ENCODE results near the gene URB1. TPM values are rescaled to one million over a fixed set of nuclear protein-coding genes. Genes with fewer than 3 reads are reported as not detected.
A peak's percentile ranks its signal among the peaks of the same experiment; 100 is the strongest.

Gene URB1
- total and polyA plus RNA-seq, 2 of the 8 experiments (the other 6 are each of a cell fraction or from before 2014, with no cell fraction given), result 8.1 to 28.9 TPM

DNA sequence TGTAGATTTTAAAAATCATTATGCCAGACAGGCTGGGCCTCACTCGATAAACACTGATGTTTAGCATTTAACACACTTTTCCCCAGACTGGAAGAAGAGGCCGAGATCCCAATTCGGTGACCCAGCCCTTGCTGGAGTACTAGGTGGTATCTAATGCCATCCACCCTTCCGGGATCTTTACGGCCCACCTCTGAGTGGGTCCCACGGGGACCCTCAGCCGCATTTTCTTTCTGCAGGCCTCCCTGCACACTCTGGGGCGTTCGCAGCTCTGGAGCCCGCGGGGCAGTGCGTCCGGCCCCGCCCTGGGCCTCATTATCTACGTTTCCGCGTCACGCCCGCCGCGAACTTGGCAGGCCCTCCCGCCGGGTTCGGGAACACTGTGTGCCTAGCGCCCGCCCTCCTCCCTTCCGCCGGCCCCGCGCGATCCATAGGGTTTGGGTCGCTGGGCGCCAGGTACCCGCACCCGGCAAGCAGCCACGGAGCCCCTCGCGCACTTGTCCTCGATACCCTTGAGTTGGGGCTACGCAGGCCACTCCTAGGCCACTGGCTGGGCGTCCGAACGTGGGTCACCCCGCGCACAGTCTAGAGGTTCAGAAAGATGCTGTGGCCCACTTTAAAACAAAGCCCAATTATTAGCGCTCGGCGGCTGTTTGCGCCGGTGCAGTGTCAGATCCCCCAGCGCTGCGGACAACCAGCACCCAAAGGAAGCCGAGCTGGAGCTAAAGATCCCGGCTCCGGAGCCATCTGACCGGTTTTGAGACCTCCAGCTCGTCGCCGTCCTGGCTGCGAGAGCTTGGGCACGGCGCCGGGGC lies 18.7 kb upstream of the URB1 start:
- H2BK120ac ChIP-seq (replicated peaks; ENCODE audit: low read depth, low read length), result no peak overlapping the region
- H2AK5ac ChIP-seq (ENCODE audit: low read depth, low read length), result no peak overlapping the region
- ChIA-PET POLR2A (ENCODE audit: partially characterized antibody) (interaction anchor here (0.9 to 1.1 kb wide), 2 partner anchors 17 to 360 kb away, joined by 3 read pairs; partner anchors contain the start of gene PAXBP1), CTCF (ENCODE audit: partially characterized antibody) (interaction anchor here (0.8 to 3.1 kb wide), 9 partner anchors 9 to 190 kb away, joined by 3 to 13 read pairs (median 4); no protein-coding TSS in a partner anchor)
- H2BK15ac ChIP-seq (ENCODE audit: low read length), result no peak overlapping the region
- H3K18ac ChIP-seq (ENCODE audit: extremely low read depth, low read length), result peak overlapping the region; percentile 15
- no peaks in the 10 kb centered on the region for H3K36me3 ChIP-seq (ENCODE audit: control insufficient read depth in 2 of 4, insufficient read depth in 4 of 4, low read length in 3 of 4)
- DNase-seq (ENCODE audit: low read depth in 1 of 2, low spot score in 2 of 2) (peak in 1 of 2 experiments; percentile 73), FAIRE-seq (no peak)
- no peaks in the 10 kb centered on the region for H4K20me1 ChIP-seq (replicated peaks in 1 of 2; ENCODE audit: control insufficient read depth in 1 of 2, insufficient read depth in 2 of 2, low read length in 2 of 2)
- no peak overlapping the region for H4K91ac ChIP-seq (replicated peaks; ENCODE audit: insufficient read length, low read length)
- no peak overlapping the region for H2BK5ac ChIP-seq (ENCODE audit: low read depth, low read length)
- H3K9ac ChIP-seq (replicated peaks in 1 of 4; ENCODE audit: extremely low read depth in 1 of 4, low read depth in 3 of 4, low read length in 3 of 4), result no peak overlapping the region
- no peak overlapping the region for H2BK12ac ChIP-seq (ENCODE audit: low read depth, low read length)
- H3K23me2 ChIP-seq (ENCODE audit: low read depth, low read length), result peaks cover 14% of the 10 kb centered on the region; the same call in 1 of the 2 replicates
- no peak overlapping the region for H3K27ac ChIP-seq (ENCODE audit: low read depth, low read length)
- H3K14ac ChIP-seq (ENCODE audit: insufficient read length), result no peak overlapping the region
- H3K4me2 ChIP-seq (ENCODE audit: insufficient read depth in 1 of 2, low read depth in 2 of 2, low read length in 2 of 2), result peak overlapping the region; percentile 71 to 90
- H3K4me1 ChIP-seq (replicated peaks in 1 of 4; ENCODE audit: control insufficient read depth in 3 of 4, insufficient read depth in 4 of 4, low read length in 3 of 4), result peaks cover 3 to 26% (median 10%) of the 10 kb centered on the region in 4 experiments
- H3K4ac ChIP-seq (replicated peaks; ENCODE audit: insufficient read length, low read depth, low read length), result no peak overlapping the region
- no peaks in the 10 kb centered on the region for H3K79me2 ChIP-seq (ENCODE audit: control insufficient read depth in 1 of 2, insufficient read depth in 2 of 2, low read length in 2 of 2)
- H3K79me1 ChIP-seq (ENCODE audit: low read depth, low read length), result no peaks in the 10 kb centered on the region
- H2BK20ac ChIP-seq (ENCODE audit: low read length), result no peak overlapping the region
- no peak overlapping the region for H4K5ac ChIP-seq (ENCODE audit: insufficient read length, low read depth, low read length)
- H3K9me3 ChIP-seq (ENCODE audit: insufficient read depth in 2 of 2, low read depth in 1 of 2, low read length in 1 of 2), result no peaks in the 10 kb centered on the region
- TF ChIP-seq TBP (IDR thresholded peaks at IDR 0.05; ENCODE audit: low read depth, low read length) (peak; percentile 31; the same call in 1 of the 2 replicates), RBBP5 (IDR thresholded peaks at IDR 0.05; ENCODE audit: borderline replicate concordance, low read depth, low read length) (no peak), CREB1 (IDR thresholded peaks at IDR 0.05) (peak; percentile 25; the same call in 1 of the 2 replicates), EZH2 (IDR thresholded peaks at IDR 0.05; ENCODE audit: low read depth, low read length, severe bottlenecking) (peak; percentile 47), POLR2A (IDR thresholded peaks at IDR 0.05; ENCODE audit: control extremely low read depth in 1 of 2, low read depth in 2 of 2, low read length in 2 of 2) (no peak), ASH2L (IDR thresholded peaks at IDR 0.05; ENCODE audit: low read length) (peak; percentile 15), SUZ12 (IDR thresholded peaks at IDR 0.05; ENCODE audit: low read length) (peak; percentile 66), CTBP2 (IDR thresholded peaks at IDR 0.05; ENCODE audit: borderline replicate concordance, insufficient read depth, insufficient read length, low read length) (no peak)
- peaks cover 18 to 57% (median 37%) of the 10 kb centered on the region in 4 experiments for H3K27me3 ChIP-seq (replicated peaks in 1 of 4; ENCODE audit: control insufficient read depth in 3 of 4, extremely low read depth in 1 of 4, insufficient read depth in 3 of 4, low read length in 3 of 4)
- H2AFZ ChIP-seq (ENCODE audit: low read length), result no peak overlapping the region; the same call in 1 of the 2 replicates
- peak overlapping the region; percentile 24 to 63 (median 51) for H3K4me3 ChIP-seq (ENCODE audit: extremely low read depth in 1 of 4, insufficient read depth in 2 of 4, low read depth in 3 of 4, low read length in 4 of 4)
- H4K8ac ChIP-seq (ENCODE audit: extremely low read depth, insufficient read depth, low read length), result peak overlapping the region; percentile 22; the same call in 1 of the 2 replicates
- peak overlapping the region; percentile 33 for H3K56ac ChIP-seq (replicated peaks; ENCODE audit: insufficient read length, low read depth, low read length)
- 13% methylated on average over 56 of the region's 63 CpGs; no CpG with 5 or more reads in 1 of the 2 experiments for WGBS, 2 experiments (ENCODE audit: extremely low coverage in 1 of 2, insufficient coverage in 1 of 2, insufficient read length in 1 of 2, insufficient replicate concordance in 2 of 2, low coverage in 1 of 2, low lambda C conversion rate in 2 of 2, missing lambda C conversion rate in 1 of 2)
- no peak overlapping the region for H3K23ac ChIP-seq (ENCODE audit: insufficient read length)
